H9 (cell line): ENCODE results near the gene SLC2A9. TPM values are rescaled to one million over a fixed set of nuclear protein-coding genes. Genes with fewer than 3 reads are reported as not detected.

Source experiments
- DNase-seq: peaks from one replicate; pipeline ENCODE4 v3.0.0-alpha.2; 2017
- H2AFZ ChIP-seq: one replicate; pipeline ENCODE4 v1.6.1; 2013; ENCODE audit warnings: mild to moderate bottlenecking, low read length, control low read depth, moderate library complexity
- H2AK5ac ChIP-seq: 2 replicates; pipeline ENCODE4 v1.6.1; 2013; ENCODE audit warnings: low read length, control low read depth, mixed read lengths; ENCODE audit not compliant: insufficient read length
- H2BK120ac ChIP-seq: one replicate; pipeline ENCODE4 v1.6.1; 2013; ENCODE audit warnings: low read depth, mild to moderate bottlenecking, low read length, control low read depth, inconsistent platforms; ENCODE audit not compliant: poor library complexity, severe bottlenecking
- H2BK12ac ChIP-seq: 2 replicates; pipeline ENCODE4 v1.6.1; 2013; ENCODE audit warnings: low read length, control low read depth, mixed read lengths, low read depth; ENCODE audit not compliant: insufficient read length
- H2BK15ac ChIP-seq: 2 replicates; pipeline ENCODE4 v1.6.1; 2013; ENCODE audit warnings: low read depth, low read length, control low read depth
- H2BK20ac ChIP-seq: one replicate; pipeline ENCODE4 v1.6.1; 2013; ENCODE audit warnings: low read depth, mild to moderate bottlenecking, low read length, control low read depth, inconsistent platforms; ENCODE audit not compliant: poor library complexity, severe bottlenecking
- H2BK5ac ChIP-seq: 2 replicates; pipeline ENCODE4 v1.6.1; 2013; ENCODE audit warnings: low read length, control low read depth, mixed read lengths; ENCODE audit not compliant: insufficient read length
- H3K14ac ChIP-seq: 2 replicates; pipeline ENCODE4 v1.6.1; 2013; ENCODE audit warnings: low read length, control low read depth; ENCODE audit not compliant: insufficient read depth
- H3K18ac ChIP-seq: 2 replicates; pipeline ENCODE4 v1.6.1; 2013; ENCODE audit warnings: low read depth, mild to moderate bottlenecking, mixed read lengths, low read length, control low read depth; ENCODE audit not compliant: insufficient read length
- H3K23ac ChIP-seq: 2 replicates; pipeline ENCODE4 v1.6.1; 2013; ENCODE audit warnings: low read length, control low read depth, mixed read lengths, low read depth; ENCODE audit not compliant: insufficient read length
- H3K23me2 ChIP-seq: 2 replicates; pipeline ENCODE4 v1.6.1; 2013; ENCODE audit warnings: low read depth, mild to moderate bottlenecking, mixed read lengths, low read length, control low read depth; ENCODE audit not compliant: insufficient read length, poor library complexity, severe bottlenecking
- H3K27ac ChIP-seq: 2 replicates; pipeline ENCODE4 v1.5.1; 2013; ENCODE audit warnings: low read length, control low read depth, mixed read lengths, low read depth; ENCODE audit not compliant: insufficient read length
- H3K27me3 ChIP-seq: 2 replicates; pipeline ENCODE4 v1.6.1; 2013; ENCODE audit warnings: low read length, control low read depth, inconsistent platforms; ENCODE audit not compliant: insufficient read depth
- H3K4ac ChIP-seq: 2 replicates; pipeline ENCODE4 v1.6.1; 2013; ENCODE audit warnings: low read depth, mild to moderate bottlenecking, control low read depth, inconsistent platforms, low read length, moderate library complexity
- H3K4me1 ChIP-seq: 2 replicates; pipeline ENCODE4 v1.6.1; 2013; ENCODE audit warnings: low read length, control low read depth, inconsistent platforms; ENCODE audit not compliant: insufficient read depth
- H3K4me2 ChIP-seq: 2 replicates; pipeline ENCODE4 v1.6.1; 2013; ENCODE audit warnings: low read length, control low read depth, mixed read lengths; ENCODE audit not compliant: insufficient read length, insufficient read depth
- H3K56ac ChIP-seq: 2 replicates; pipeline ENCODE4 v1.6.1; 2013; ENCODE audit warnings: low read depth, mild to moderate bottlenecking, mixed read lengths, low read length, control low read depth; ENCODE audit not compliant: insufficient read length
- H3K79me1 ChIP-seq: 2 replicates; pipeline ENCODE4 v1.6.1; 2013; ENCODE audit warnings: low read depth, mild to moderate bottlenecking, moderate library complexity, low read length, control low read depth, inconsistent platforms; ENCODE audit not compliant: insufficient read depth, poor library complexity, severe bottlenecking
- H3K79me2 ChIP-seq: 2 replicates; pipeline ENCODE4 v1.6.1; 2013; ENCODE audit warnings: low read length, control low read depth, inconsistent platforms; ENCODE audit not compliant: insufficient read depth
- H3K9ac ChIP-seq: 2 replicates; pipeline ENCODE4 v1.6.1; 2013; ENCODE audit warnings: low read length, control low read depth, mixed read lengths; ENCODE audit not compliant: insufficient read length; ENCODE audit errors: extremely low read depth
- H3K9me3 ChIP-seq: one replicate; pipeline ENCODE4 v1.6.1; 2013; ENCODE audit warnings: low read depth, low read length, inconsistent platforms; ENCODE audit not compliant: control insufficient read depth
- H3T11ph ChIP-seq: one replicate; pipeline ENCODE4 v1.6.1; 2013; ENCODE audit warnings: mild to moderate bottlenecking, low read length, control low read depth, inconsistent platforms
- H4K20me1 ChIP-seq: one replicate; pipeline ENCODE4 v1.6.1; 2013; ENCODE audit not compliant: control insufficient read depth, insufficient read length, insufficient read depth
- H4K5ac ChIP-seq: 2 replicates; pipeline ENCODE4 v1.6.1; 2013; ENCODE audit warnings: low read depth, mild to moderate bottlenecking, mixed read lengths, low read length, control low read depth; ENCODE audit not compliant: insufficient read length
- H4K8ac ChIP-seq: replicated peaks from 2 replicates; pipeline ENCODE4 v1.6.1; 2013; ENCODE audit warnings: low read length, control low read depth, mixed read lengths, low read depth; ENCODE audit not compliant: insufficient read length
- H4K91ac ChIP-seq: 2 replicates; pipeline ENCODE4 v1.6.1; 2013; ENCODE audit warnings: low read depth, mild to moderate bottlenecking, moderate library complexity, mixed read lengths, low read length, control low read depth; ENCODE audit not compliant: insufficient read length
- H3K27ac Mint-ChIP-seq, 3 experiments: 2 replicates in 2 of 3; 3 replicates in 1 of 3; pipeline ENCODE4 v1.8.0; 2020 to 2021; ENCODE audit warnings: mixed read lengths in 3 of 3, mild to moderate bottlenecking in 1 of 3, moderate library complexity in 1 of 3
- H3K27me3 Mint-ChIP-seq: 2 replicates; pipeline ENCODE4 v1.8.0; 2021; ENCODE audit warnings: low read depth, mild to moderate bottlenecking, moderate library complexity, mixed read lengths
- H3K36me3 Mint-ChIP-seq, 3 experiments: 2 replicates in 2 of 3; 3 replicates in 1 of 3; pipeline ENCODE4 v1.8.0; 2020 to 2021; ENCODE audit warnings: low read depth in 3 of 3, mixed read lengths in 3 of 3; ENCODE audit not compliant: insufficient read depth in 1 of 3
- H3K4me1 Mint-ChIP-seq, 2 experiments: 2 replicates each; pipeline ENCODE4 v1.8.0; 2020; ENCODE audit warnings: mixed read lengths in 2 of 2
- H3K4me3 Mint-ChIP-seq, 2 experiments: 2 replicates in 1 of 2; 3 replicates in 1 of 2; pipeline ENCODE4 v1.8.0; 2020 to 2021; ENCODE audit warnings: mild to moderate bottlenecking in 2 of 2, mixed read lengths in 2 of 2, moderate library complexity in 1 of 2
- H3K9me3 Mint-ChIP-seq, 2 experiments: 2 replicates in 1 of 2; 3 replicates in 1 of 2; pipeline ENCODE4 v1.8.0; 2020; ENCODE audit warnings: mild to moderate bottlenecking in 2 of 2, mixed read lengths in 2 of 2, moderate library complexity in 1 of 2
- CTCF ChIP-seq: fragments of 200-600 bp; sonication (generic); conservative IDR thresholded peaks from 3 replicates; pipeline ENCODE4 v1.8.0; 2021; ENCODE audit warnings: antibody characterized with exemption, mild to moderate bottlenecking
- WGBS: extraction: QIAGEN DNeasy Blood & Tissue Kit; methylation state at CpG from one replicate; pipeline ENCODE4 v1.1.7; 2013; ENCODE audit warnings: missing lambda C conversion rate, low lambda C conversion rate, mixed read lengths; ENCODE audit not compliant: insufficient read length; ENCODE audit errors: extremely low coverage; 5-methylcytosine and 5-hydroxymethylcytosine counted together
- total RNA-seq: library from RNA; stranded (reverse); gene quantifications from 2 replicates; pipeline ENCODE4 v1.2.1, GENCODE V29; 2021

SLC2A9 gene
- total RNA-seq, 1 experiment from 2014 or later, result 0.79 TPM

- no peak overlapping the region for H2BK120ac ChIP-seq
- no peaks in the 10 kb centered on the region for H3K79me2 ChIP-seq
- no peak overlapping the region for H2BK20ac ChIP-seq
- H3K27me3 ChIP-seq, result no peaks in the 10 kb centered on the region
- no peak overlapping the region for H3K4ac ChIP-seq
- H2BK12ac ChIP-seq, result no peak overlapping the region
- no peak overlapping the region for H3K23ac ChIP-seq
- no peak overlapping the region for H2BK5ac ChIP-seq
- H3K4me2 ChIP-seq, result no peak overlapping the region
- WGBS, result no CpG with 5 or more reads among the region's 2 CpGs
- no peak overlapping the region for H4K5ac ChIP-seq
- no peak for DNase-seq
- no peak overlapping the region; a peak in 2 of 7 replicates for H3K27ac Mint-ChIP-seq
- peaks cover 15 to 28% of the 10 kb centered on the region in 2 experiments for H3K4me1 Mint-ChIP-seq
- H3K9me3 ChIP-seq, result no peaks in the 10 kb centered on the region
- peaks cover 2 to 10% (median 3%) of the 10 kb centered on the region in 3 experiments; a peak in 2 of 7 replicates for H3K36me3 Mint-ChIP-seq
- H2AFZ ChIP-seq, result no peak overlapping the region
- H3K56ac ChIP-seq, result no peak overlapping the region
- no peaks in the 10 kb centered on the region for H4K20me1 ChIP-seq
- H3K27me3 Mint-ChIP-seq, result 0 out of 2 replicates have a peak, but pooled peaks cover 2% of the 10 kb centered on the region
- no peak overlapping the region for H3K9ac ChIP-seq
- no peak overlapping the region for H4K91ac ChIP-seq
- H3K4me3 Mint-ChIP-seq, result no peak overlapping the region
- H3K9me3 Mint-ChIP-seq, result no peaks in the 10 kb centered on the region
- H3K79me1 ChIP-seq, result no peaks in the 10 kb centered on the region
- no peak for TF ChIP-seq CTCF
- no peaks in the 10 kb centered on the region; the same call in 1 of the 2 replicates for H3K4me1 ChIP-seq
- H3K23me2 ChIP-seq, result no peaks in the 10 kb centered on the region
- no peak overlapping the region for H3K14ac ChIP-seq
- H2AK5ac ChIP-seq, result no peak overlapping the region
- no peak overlapping the region for H3T11ph ChIP-seq
- H3K18ac ChIP-seq, result no peak overlapping the region
- no peak overlapping the region for H2BK15ac ChIP-seq
- no peak overlapping the region for H4K8ac ChIP-seq
- H3K27ac ChIP-seq, result no peak overlapping the region
These were observed 44.9 kb upstream of the SLC2A9 start for GRCh38 chr4:10066206-10066605.
